ENCODE data around the gene SLC22A31.

Gene SLC22A31

DNA sequence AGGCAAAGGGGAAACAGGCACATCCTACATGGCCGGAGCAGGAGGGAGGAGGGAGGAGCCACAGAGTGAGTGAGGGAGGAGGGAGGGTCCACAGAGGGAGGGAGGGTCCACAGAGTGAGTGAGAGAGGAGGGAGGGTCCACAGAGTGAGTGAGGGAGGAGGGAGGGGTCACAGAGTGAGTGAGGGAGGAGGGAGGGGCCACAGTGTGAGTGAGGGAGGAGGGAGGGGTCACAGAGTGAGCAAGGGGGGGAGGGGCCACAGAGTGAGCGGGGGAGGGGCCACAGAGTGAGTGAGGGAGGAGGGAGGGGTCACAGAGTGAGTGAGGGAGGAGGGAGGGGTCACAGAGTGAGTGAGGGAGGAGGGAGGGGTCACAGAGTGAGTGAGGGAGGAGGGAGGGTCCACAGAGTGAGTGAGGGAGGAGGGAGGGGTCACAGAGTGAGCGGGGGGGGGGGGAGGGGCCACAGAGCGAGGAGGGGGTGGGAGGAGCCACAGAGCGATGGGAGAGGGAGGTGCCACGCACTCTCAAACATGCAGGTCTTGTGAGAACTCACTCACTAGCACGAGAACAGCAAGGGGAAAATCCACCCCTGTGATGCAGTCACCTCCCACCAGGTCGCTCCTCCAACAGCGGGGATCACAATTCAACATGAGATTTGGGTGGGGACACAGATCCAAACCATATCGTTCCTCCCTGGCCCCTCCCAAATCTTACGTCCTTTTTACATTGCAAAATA is 53.1 kb downstream of the SLC22A31 start:
- Mint-ChIP-seq H3K9me3 (no peaks in the 10 kb centered on the region), H3K27me3 (no peaks in the 10 kb centered on the region), H3K27ac (no peak overlapping the region), H3K4me3 (no peak overlapping the region), H3K4me1 (ENCODE audit: low read depth) (no peaks in the 10 kb centered on the region), H3K36me3 (ENCODE audit: low read depth) (peaks cover 37% of the 10 kb centered on the region)

DNA sequence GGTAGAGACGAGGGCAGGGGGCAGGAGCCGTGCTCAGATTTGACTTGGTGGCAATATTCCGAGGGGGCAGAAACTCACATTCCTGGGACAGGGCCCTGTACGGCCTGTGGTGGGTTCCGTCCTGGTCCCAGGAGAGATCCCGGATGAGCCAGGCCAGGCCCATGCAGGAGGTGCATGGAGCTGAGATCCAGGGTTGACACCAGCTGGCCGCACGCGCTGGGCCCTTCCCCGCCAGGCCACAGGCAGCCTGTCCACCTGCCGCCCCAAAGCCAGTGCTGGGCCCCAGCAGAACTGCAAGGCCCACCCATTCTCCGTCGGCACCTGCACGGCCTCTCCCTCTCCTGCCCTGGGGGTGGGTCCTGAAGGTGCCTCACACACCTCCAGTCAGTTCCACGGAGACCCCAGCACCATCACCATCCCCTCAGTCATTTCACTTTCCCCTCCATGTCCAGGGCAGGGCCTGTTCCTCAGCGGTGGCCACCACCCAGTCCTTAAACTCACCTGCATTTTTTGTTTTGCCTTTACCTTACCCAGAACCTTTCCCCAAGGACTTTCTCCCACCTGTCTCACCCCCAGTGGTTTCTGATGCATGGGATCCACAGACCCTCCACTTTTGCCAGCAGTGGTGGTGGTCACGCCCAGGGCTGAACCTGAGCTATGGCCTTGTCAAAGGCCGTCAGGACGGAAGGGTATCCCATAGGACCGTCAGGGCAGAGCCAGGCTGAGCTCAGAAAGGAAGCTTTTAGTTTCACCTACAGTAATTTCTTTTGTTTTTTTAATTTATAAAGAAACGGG is 53.9 kb downstream of the SLC22A31 start:
- no peaks in the 10 kb centered on the region for H3K9me3 Mint-ChIP-seq
- no peaks in the 10 kb centered on the region for H3K4me1 Mint-ChIP-seq (ENCODE audit: low read depth)
- no peak overlapping the region for H3K27ac Mint-ChIP-seq
- H3K27me3 Mint-ChIP-seq, result no peaks in the 10 kb centered on the region
- H3K36me3 Mint-ChIP-seq (ENCODE audit: low read depth), result peaks cover 37% of the 10 kb centered on the region
- no peak overlapping the region for H3K4me3 Mint-ChIP-seq

All from stimulated activated naive CD8-positive, alpha-beta T cell treated with anti-CD3 and anti-CD28 coated beads, Interleukin-15, Interleukin-2, amounts not matched to agents 100 ng/mL and 50 ng/mL, for 24 hours (primary cell).